ENCODE data around the gene ALG12. TPM values are rescaled to one million over a fixed set of nuclear protein-coding genes. Genes with fewer than 3 reads are reported as not detected.

ALG12 gene
- total and polyA plus RNA-seq, 2 experiments from 2014 or later, result 21.9 to 24.4 TPM

DNA sequence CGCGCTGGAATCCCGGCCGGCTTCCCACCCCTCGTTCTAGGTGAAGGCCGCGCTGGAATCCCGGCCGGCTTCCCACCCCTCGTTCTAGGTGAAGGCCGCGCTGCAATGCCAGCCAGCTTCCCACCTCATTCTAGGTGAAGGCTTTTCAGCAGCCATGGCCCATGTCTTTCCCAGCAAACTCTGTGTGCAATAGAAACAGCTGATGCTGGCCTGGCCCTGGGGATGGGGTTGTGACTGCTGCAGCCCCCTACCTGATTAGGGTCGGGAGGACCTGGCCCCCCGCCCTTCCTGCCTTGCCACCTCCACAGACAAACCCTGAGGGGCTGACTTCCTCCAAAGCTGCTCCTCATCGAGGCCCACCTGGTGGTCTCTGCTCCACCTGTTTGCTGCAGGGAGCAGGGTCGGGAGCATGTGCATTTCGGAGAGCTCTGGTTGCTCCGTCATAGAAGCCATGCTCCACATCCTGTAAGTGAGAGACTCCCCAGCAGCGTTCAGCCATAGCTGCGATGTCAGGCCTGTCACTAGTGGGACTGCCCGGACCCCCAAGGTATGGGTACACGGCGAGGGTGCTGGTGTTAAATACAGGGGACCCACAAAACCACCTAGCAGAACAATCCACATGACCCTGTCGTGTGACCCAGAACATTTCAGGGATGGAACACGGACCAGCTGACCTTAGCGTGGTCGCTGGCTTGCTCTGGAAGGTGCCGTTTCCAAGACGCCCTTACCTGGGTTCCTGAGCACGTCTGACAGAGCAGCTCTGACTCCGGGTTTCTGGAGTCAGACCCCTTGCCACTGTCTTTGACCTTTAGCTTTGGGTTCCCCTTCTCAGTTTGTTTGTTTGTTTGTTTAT lies 61.2 kb downstream of the ALG12 start:
- H3K27ac ChIP-seq, result no peak overlapping the region
- peaks cover 18% of the 10 kb centered on the region for H3K4me1 ChIP-seq (ENCODE audit: insufficient read depth)
- H3K9me2 ChIP-seq (ENCODE audit: insufficient read depth), result no peaks in the 10 kb centered on the region
- H3K36me3 ChIP-seq (ENCODE audit: low read depth), result no peaks in the 10 kb centered on the region
- WGBS, 2 experiments (ENCODE audit: low coverage in 1 of 2, low lambda C conversion rate in 2 of 2, missing lambda C conversion rate in 2 of 2), result 89 to 92% methylated on average over 23 to 30 of the region's 31 CpGs
- no peak overlapping the region for H2AFZ ChIP-seq
- no peak overlapping the region for H3K4me3 ChIP-seq
- H3K27me3 ChIP-seq (replicated peaks; ENCODE audit: insufficient read depth), result no peaks in the 10 kb centered on the region
- no peak for DNase-seq
- H3K4me2 ChIP-seq (ENCODE audit: unreplicated experiment), result no peak overlapping the region
- H3K9ac ChIP-seq, result no peak overlapping the region
- no peaks in the 10 kb centered on the region for H3K9me3 ChIP-seq (ENCODE audit: low read depth)
- H4K20me1 ChIP-seq (ENCODE audit: insufficient read depth), result peaks cover 2% of the 10 kb centered on the region; the same call in 1 of the 2 replicates
- TF ChIP-seq EZH2 (IDR thresholded peaks at IDR 0.05; ENCODE audit: insufficient read depth, poor library complexity, severe bottlenecking), result no peak
- TF ChIP-seq EZH2phosphoT487 (IDR thresholded peaks at IDR 0.05; ENCODE audit: insufficient read depth, low read depth), result no peak
- H3F3A ChIP-seq (ENCODE audit: insufficient read depth), result peaks cover 10% of the 10 kb centered on the region
- peaks cover 79% of the 10 kb centered on the region for H3K79me2 ChIP-seq (ENCODE audit: insufficient read depth)
- in situ Hi-C loops (cut with MboI), result no loop called here

DNA sequence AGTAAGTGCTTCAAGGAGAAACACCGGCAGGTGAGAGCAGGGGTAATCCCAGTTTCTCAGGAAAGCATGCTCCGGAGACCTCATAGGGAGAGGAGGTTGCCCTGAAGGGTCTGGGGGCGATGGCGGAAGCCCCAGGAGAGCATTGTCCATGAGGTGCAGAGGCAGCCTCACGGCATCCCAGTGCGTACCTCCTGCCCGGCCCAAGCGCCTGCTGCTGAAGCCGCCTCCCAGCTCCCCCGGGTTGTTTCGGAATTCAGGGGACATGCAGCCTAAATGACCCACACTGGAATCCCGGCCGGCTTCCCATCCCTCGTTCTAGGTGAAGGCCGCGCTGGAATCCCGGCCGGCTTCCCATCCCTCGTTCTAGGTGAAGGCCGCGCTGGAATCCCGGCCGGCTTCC lies 61.9 kb downstream of the ALG12 start:
- no peaks in the 10 kb centered on the region for H3K9me2 ChIP-seq (ENCODE audit: insufficient read depth)
- in situ Hi-C loops (cut with MboI), result no loop called here
- no peak for TF ChIP-seq EZH2 (IDR thresholded peaks at IDR 0.05; ENCODE audit: insufficient read depth, poor library complexity, severe bottlenecking)
- TF ChIP-seq EZH2phosphoT487 (IDR thresholded peaks at IDR 0.05; ENCODE audit: insufficient read depth, low read depth), result no peak
- no peak overlapping the region for H3K4me3 ChIP-seq
- 84 to 91% methylated on average over 12 to 22 of the region's 23 CpGs for WGBS, 2 experiments (ENCODE audit: low coverage in 1 of 2, low lambda C conversion rate in 2 of 2, missing lambda C conversion rate in 2 of 2)
- H3K27me3 ChIP-seq (replicated peaks; ENCODE audit: insufficient read depth), result no peaks in the 10 kb centered on the region
- no peaks in the 10 kb centered on the region for H3K36me3 ChIP-seq (ENCODE audit: low read depth)
- H3K9ac ChIP-seq, result peak overlapping the region; percentile 89; the same call in 1 of the 2 replicates
- no peaks in the 10 kb centered on the region for H3K9me3 ChIP-seq (ENCODE audit: low read depth)
- no peak overlapping the region for H2AFZ ChIP-seq
- H4K20me1 ChIP-seq (ENCODE audit: insufficient read depth), result peaks cover 2% of the 10 kb centered on the region; the same call in 1 of the 2 replicates
- peaks cover 72% of the 10 kb centered on the region for H3K79me2 ChIP-seq (ENCODE audit: insufficient read depth)
- H3K27ac ChIP-seq, result no peak overlapping the region
- H3K4me2 ChIP-seq (ENCODE audit: unreplicated experiment), result no peak overlapping the region
- H3K4me1 ChIP-seq (ENCODE audit: insufficient read depth), result peaks cover 18% of the 10 kb centered on the region
- no peak for DNase-seq
- peaks cover 10% of the 10 kb centered on the region for H3F3A ChIP-seq (ENCODE audit: insufficient read depth)

DNA sequence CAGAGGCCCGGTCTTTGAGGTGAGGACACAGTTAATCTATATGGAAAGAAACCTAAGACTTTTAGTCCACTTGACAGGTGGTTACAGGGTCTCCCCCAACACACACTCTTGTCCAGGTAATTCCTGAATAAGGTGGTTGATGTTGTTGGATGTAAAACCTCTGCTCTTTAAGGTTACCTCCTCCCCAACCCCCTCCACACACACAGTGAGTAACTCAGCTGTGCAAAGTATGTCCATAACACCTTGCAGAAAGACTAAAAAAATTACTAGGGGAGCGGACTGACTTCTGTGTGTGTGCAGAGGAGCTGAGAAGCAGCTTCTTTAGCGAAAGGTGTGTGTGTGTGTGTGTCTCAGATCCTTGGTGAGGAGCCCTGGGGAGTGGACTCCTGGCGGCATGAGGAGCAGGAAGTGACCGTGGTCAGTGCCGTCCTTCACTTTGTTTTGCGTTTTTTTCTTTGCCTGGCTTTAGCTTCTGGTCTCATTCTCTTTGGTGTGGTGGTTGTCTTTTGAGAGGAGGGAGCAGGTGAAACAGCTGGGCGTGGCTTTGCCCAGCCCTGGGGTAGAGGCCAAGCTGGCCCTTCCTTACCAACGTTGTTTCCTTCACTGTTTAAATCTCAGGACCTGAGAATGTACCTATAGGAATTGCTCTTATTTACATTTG lies 62.9 kb downstream of the ALG12 start:
- Histone ChIP-seq H3K4me2 (ENCODE audit: unreplicated experiment) (peak overlapping the region; percentile 99), H3K4me3 (peak overlapping the region; percentile 95), H2AFZ (0 out of 2 replicates have a peak overlapping the region, but pooled peaks have one; percentile 73), H3K36me3 (ENCODE audit: low read depth) (no peaks in the 10 kb centered on the region), H4K20me1 (ENCODE audit: insufficient read depth) (peaks cover 2% of the 10 kb centered on the region; the same call in 1 of the 2 replicates), H3K79me2 (ENCODE audit: insufficient read depth) (peaks cover 63% of the 10 kb centered on the region), H3K4me1 (ENCODE audit: insufficient read depth) (peaks cover 18% of the 10 kb centered on the region), H3K9ac (peak overlapping the region; percentile 89), H3K9me2 (ENCODE audit: insufficient read depth) (no peaks in the 10 kb centered on the region), H3K27me3 (replicated peaks; ENCODE audit: insufficient read depth) (no peaks in the 10 kb centered on the region), H3K27ac (peak overlapping the region; percentile 79), H3F3A (ENCODE audit: insufficient read depth) (peaks cover 10% of the 10 kb centered on the region), H3K9me3 (ENCODE audit: low read depth) (no peaks in the 10 kb centered on the region)
- TF ChIP-seq EZH2 (IDR thresholded peaks at IDR 0.05; ENCODE audit: insufficient read depth, poor library complexity, severe bottlenecking), result no peak
- no peak for TF ChIP-seq EZH2phosphoT487 (IDR thresholded peaks at IDR 0.05; ENCODE audit: insufficient read depth, low read depth)
- DNase-seq, result peak; percentile 36
- in situ Hi-C loops (cut with MboI), result no loop called here
- 40 to 47% methylated on average over 9 of the region's 9 CpGs for WGBS, 2 experiments (ENCODE audit: low coverage in 1 of 2, low lambda C conversion rate in 2 of 2, missing lambda C conversion rate in 2 of 2)

DNA sequence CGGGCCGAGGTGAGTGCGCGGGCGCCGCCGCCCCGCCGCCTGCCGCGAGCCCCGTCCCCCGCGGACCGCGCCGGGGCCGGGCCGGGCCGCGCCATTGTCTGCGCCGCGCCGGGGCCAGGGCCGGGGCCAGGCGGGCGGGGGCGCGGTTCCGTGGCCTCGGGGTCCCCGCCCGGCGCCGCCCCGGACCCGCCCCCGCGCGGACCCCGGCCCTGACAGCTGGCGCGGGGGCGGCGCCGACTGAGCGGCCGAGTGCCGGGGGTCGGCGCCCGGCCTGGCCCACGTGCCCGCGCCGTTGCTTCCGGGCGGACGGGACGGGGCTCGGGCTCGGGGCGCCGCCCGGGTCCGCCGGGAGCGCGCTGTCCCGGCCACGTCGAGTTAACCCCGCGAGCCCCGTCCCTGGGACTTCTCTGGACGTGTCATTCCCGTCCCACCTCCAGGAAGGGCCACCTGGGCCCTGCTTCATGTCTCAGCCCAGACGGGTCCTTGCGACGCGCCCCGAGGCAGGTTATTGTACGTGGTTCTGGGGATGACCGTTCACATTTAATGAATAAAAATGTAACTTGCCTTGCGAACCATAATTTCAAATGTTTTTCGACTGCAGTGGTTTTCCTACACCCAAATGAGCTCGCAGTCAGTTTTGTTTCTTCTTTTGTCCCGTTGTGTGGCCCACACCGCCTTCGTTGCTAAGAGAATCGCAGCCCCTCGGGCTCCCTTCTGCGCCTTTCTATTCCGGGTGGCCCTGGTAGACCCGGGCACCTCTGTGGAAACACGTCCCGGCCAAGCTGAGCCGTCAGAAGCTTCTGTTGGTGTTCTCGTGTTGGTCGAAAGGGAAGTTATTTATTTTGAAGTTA lies 64.0 kb downstream of the ALG12 start:
- no peak for TF ChIP-seq EZH2phosphoT487 (IDR thresholded peaks at IDR 0.05; ENCODE audit: insufficient read depth, low read depth)
- DNase-seq, result peak; percentile 61
- no peaks in the 10 kb centered on the region for H3K9me3 ChIP-seq (ENCODE audit: low read depth)
- H3K27me3 ChIP-seq (replicated peaks; ENCODE audit: insufficient read depth), result peaks cover 9% of the 10 kb centered on the region; the same call in 1 of the 2 replicates
- H3K4me1 ChIP-seq (ENCODE audit: insufficient read depth), result peaks cover 18% of the 10 kb centered on the region
- peaks cover 10% of the 10 kb centered on the region for H3F3A ChIP-seq (ENCODE audit: insufficient read depth)
- H2AFZ ChIP-seq, result peak overlapping the region; percentile 73
- peak overlapping the region; percentile 95 for H3K4me3 ChIP-seq
- peak overlapping the region; percentile 99 for H3K4me2 ChIP-seq (ENCODE audit: unreplicated experiment)
- no peaks in the 10 kb centered on the region for H3K9me2 ChIP-seq (ENCODE audit: insufficient read depth)
- peaks cover 2% of the 10 kb centered on the region; the same call in 1 of the 2 replicates for H4K20me1 ChIP-seq (ENCODE audit: insufficient read depth)
- in situ Hi-C loops (cut with MboI), result no loop called here
- peaks cover 51% of the 10 kb centered on the region for H3K79me2 ChIP-seq (ENCODE audit: insufficient read depth)
- H3K9ac ChIP-seq, result peak overlapping the region; percentile 89
- no peaks in the 10 kb centered on the region for H3K36me3 ChIP-seq (ENCODE audit: low read depth)
- WGBS, 2 experiments (ENCODE audit: low coverage in 1 of 2, low lambda C conversion rate in 2 of 2, missing lambda C conversion rate in 2 of 2), result 3 to 4% methylated on average over 33 to 50 of the region's 101 CpGs
- peak overlapping the region; percentile 79 for H3K27ac ChIP-seq

Data from GM23248 (cell line).